Umbilical cord (tissue), 2 donors: Measurements from ENCODE around the gene ZIC4. TPM values are rescaled to one million over a fixed set of nuclear protein-coding genes. Genes with fewer than 3 reads are reported as not detected.

Experiments
- DNase-seq: peaks from one replicate; pipeline ENCODE4 v3.0.0-alpha.2; 2015; ENCODE audit warnings: low spot score
- total RNA-seq: library from RNA; depleted of rRNA; stranded (reverse); fragments of >200 nt; gene quantifications from one replicate; pipeline ENCODE4 v1.2.3, GENCODE V29; 2014; ENCODE audit warnings: low replicate concordance; ENCODE audit not compliant: insufficient read depth

ZIC4 gene
- total RNA-seq, 1 donor from 2014 or later, result 3.1 TPM

- no peak for DNase-seq
These were observed 50.6 kb downstream of the ZIC4 start for GRCh38 chr3:147355753-147356090.

DNA sequence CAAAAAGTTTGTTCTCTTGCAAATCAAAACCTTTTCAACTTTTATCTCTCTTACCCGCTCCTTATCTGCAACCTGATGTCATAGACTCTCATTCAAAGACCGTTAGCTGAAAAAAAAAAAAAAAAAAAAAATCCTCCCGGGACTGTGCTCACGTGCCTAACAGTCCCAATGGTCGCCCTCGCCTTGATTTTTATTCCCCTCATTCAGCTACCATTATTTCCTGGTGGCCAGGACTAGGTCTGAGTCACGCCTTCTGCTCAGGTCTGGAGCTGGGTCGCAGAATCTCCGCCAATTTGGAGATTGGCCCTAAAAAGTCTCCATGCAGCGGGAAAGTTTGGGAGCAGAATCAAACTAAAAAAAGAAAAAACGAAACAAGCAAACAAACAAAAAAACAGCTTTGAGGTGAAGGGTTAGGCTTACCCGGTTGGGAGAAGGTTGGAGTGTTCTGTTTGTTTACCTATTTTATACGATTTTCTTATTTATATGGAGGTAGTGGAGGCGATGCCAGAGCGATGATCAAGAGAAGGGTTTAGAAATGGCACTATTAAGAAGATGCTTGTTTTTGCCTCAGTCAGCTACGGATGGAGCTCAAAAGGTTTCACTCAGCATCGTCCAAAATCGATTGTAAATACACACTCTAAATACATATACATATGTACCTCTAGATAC is 51.1 kb downstream of the ZIC4 start:
- no peak for DNase-seq

GRCh38 chr3:147354623-147355022 is 51.7 kb downstream of the ZIC4 start:
- DNase-seq, result no peak

DNA sequence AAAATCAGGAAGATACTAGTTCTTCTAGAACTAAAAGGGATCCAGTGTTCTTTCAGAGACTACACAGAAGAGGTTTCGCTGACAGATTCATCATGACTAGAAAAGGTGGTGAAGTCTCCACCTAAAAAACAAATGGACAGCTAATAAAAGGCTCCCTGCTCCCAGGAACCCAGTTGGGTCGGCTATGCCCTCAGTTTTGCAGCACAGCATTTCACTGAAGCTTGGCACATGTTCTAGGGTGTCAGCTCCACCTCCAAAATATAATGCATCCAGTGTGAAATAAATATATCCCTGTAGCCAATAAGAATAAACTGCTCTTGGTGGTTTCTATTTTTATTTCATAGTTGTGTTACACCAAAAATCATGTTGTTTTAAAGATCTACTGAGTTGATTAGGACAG is 55.0 kb downstream of the ZIC4 start:
- no peak for DNase-seq

DNA sequence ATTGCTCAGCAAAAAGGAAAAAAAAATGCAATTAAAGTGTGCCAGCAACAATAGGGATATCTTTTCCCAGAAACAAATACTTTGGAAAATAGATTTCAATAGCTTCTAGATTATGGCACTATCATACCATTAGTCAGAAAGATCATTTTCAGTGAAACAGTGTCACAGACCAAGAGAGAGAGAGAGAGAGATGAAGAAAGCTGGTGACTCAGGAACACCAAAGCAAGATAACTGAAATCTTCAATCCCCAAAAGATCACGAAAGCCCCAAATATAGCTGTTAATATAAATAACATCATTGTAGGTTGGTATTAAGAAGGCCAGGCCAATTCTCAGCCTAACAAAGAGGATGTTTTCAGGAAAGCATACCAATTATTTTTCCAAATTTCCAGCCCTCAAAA is 57.4 kb downstream of the ZIC4 start:
- DNase-seq, result no peak

DNA sequence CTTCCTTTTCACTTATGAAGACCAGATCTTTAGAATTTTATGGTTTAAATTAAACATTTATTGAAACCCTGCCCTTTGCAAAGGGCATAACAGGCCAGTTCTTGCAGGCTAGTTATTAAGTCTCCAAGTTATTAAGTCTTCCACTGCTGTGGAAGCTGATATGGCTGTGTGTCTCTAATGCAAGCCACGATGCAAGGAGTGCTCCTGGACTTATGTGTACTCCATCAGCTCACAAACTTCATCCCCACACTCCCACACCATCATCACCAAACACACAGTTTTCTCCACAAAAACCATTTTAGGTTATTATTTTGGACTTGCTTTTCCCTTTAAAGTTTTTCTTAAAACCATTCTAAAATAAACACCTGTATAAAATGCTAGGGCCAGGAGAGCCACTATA is 62.4 kb downstream of the ZIC4 start:
- no peak for DNase-seq

- DNase-seq, result no peak
These were observed 64.6 kb downstream of the ZIC4 start for GRCh38 chr3:147341727-147342126.

GRCh38 chr3:147336543-147337278 is 69.6 kb downstream of the ZIC4 start:
- no peak for DNase-seq

Other genes with a start within 250 kb of the ZIC4 start
- gene ZIC1, start 2.8 kb upstream of the ZIC4 start, total RNA-seq, result 14.2 TPM